CD4-positive, alpha-beta T cell (primary cell): ENCODE data around the gene GIT1. TPM values are rescaled to one million over a fixed set of nuclear protein-coding genes. Genes with fewer than 3 reads are reported as not detected.

ENCODE experiments used
- ATAC-seq: fragments of 200-7000 bp; cut with Tn5 transposase; one replicate; pipeline ENCODE4 v1.10.0; 2022; ENCODE audit warnings: mild to moderate bottlenecking; ENCODE audit not compliant: poor library complexity
- CTCF ChIA-PET: fragments of 350-600 bp; sonication (Branson Sonifier 250); formaldehyde crosslinking; loops from one replicate; lab custom pipeline; 2021; ENCODE audit warnings: antibody characterized with exemption, inconsistent platforms; lab: Charles Lee
- POLR2A ChIA-PET: fragments of 350-600 bp; sonication (Branson Sonifier 250); formaldehyde crosslinking; loops from one replicate; lab custom pipeline; 2021; ENCODE audit warnings: antibody characterized with exemption, inconsistent platforms; lab: Charles Lee
- DNase-seq, 14 experiments: peaks; one replicate each; pipeline ENCODE4 v3.0.0-alpha.2; 2013 to 2020; ENCODE audit warnings: mixed read lengths in 2 of 14
- H3K27ac ChIP-seq, 2 donors: one replicate each; pipeline versions ENCODE4 v1.5.1 to v1.7.0; 2013; ENCODE audit warnings: low read length in 2 of 2, low read depth in 1 of 2, mild to moderate bottlenecking in 1 of 2
- H3K27me3 ChIP-seq, 2 experiments: 1 replicate in 1 of 2; 2 replicates in 1 of 2; pipeline versions ENCODE4 v1.6.1 to v1.7.0; 2013; ENCODE audit warnings: low read length in 2 of 2, control low read depth in 1 of 2, mild to moderate bottlenecking in 1 of 2, moderate library complexity in 1 of 2; ENCODE audit not compliant: insufficient read depth in 2 of 2, control insufficient read depth in 1 of 2
- H3K36me3 ChIP-seq: one replicate; pipeline ENCODE4 v1.6.1; 2013; ENCODE audit warnings: low read length, control low read depth; ENCODE audit not compliant: insufficient read depth
- H3K4me1 ChIP-seq: one replicate; pipeline ENCODE4 v1.6.1; 2013; ENCODE audit warnings: low read length, control low read depth; ENCODE audit not compliant: insufficient read depth
- H3K4me3 ChIP-seq: one replicate; pipeline ENCODE4 v1.5.1; 2013; ENCODE audit warnings: mild to moderate bottlenecking, low read length, moderate library complexity
- H3K9me3 ChIP-seq, 2 experiments: 1 replicate in 1 of 2; 2 replicates in 1 of 2; pipeline versions ENCODE4 v1.6.1 to v1.7.0; 2013; ENCODE audit warnings: low read length in 2 of 2, mild to moderate bottlenecking in 2 of 2, control low read depth in 1 of 2, moderate library complexity in 1 of 2; ENCODE audit not compliant: control insufficient read depth in 1 of 2, insufficient read depth in 1 of 2
- H3K27ac Mint-ChIP-seq: one replicate; pipeline ENCODE4 v1.8.0; 2020; ENCODE audit warnings: mixed read lengths
- H3K27me3 Mint-ChIP-seq: one replicate; pipeline ENCODE4 v1.8.0; 2021; ENCODE audit warnings: mixed read lengths
- H3K36me3 Mint-ChIP-seq: one replicate; pipeline ENCODE4 v1.8.0; 2021; ENCODE audit warnings: low read depth, mixed read lengths
- H3K4me1 Mint-ChIP-seq: one replicate; pipeline ENCODE4 v1.8.0; 2021; ENCODE audit warnings: low read depth, mixed read lengths
- H3K4me3 Mint-ChIP-seq: one replicate; pipeline ENCODE4 v1.8.0; 2020; ENCODE audit warnings: mild to moderate bottlenecking, mixed read lengths
- H3K9me3 Mint-ChIP-seq: one replicate; pipeline ENCODE4 v1.8.0; 2020; ENCODE audit warnings: mixed read lengths
- intact Hi-C, 2 experiments: fragments of 100-400 bp; cut with DNase I in 1 of 2; cut with micrococcal nuclease in 1 of 2; formaldehyde crosslinking; loops; one replicate each; pipeline versions ENCODE4 v1.15.1 to v1.9.0; 2023 to 2025; cut with DNase I, micrococcal nuclease
- total RNA-seq, 174 experiments: library from RNA in 2 of 174; stranded (reverse) in 2 of 174; gene quantifications; one replicate each; pipeline ENCODE4 v1.2.3 and lab custom pipeline; 2021 to 2026
- TF ChIP-seq, protein P1 (sequence below): fragments of 200-600 bp; IDR thresholded peaks from one replicate; pipeline ENCODE4 v1.8.0; 2022; ENCODE audit warnings: antibody characterized with exemption, mild to moderate bottlenecking

Gene GIT1
- total RNA-seq, 2 experiments from 2014 or later, result 35.8 to 36.7 TPM

DNA sequence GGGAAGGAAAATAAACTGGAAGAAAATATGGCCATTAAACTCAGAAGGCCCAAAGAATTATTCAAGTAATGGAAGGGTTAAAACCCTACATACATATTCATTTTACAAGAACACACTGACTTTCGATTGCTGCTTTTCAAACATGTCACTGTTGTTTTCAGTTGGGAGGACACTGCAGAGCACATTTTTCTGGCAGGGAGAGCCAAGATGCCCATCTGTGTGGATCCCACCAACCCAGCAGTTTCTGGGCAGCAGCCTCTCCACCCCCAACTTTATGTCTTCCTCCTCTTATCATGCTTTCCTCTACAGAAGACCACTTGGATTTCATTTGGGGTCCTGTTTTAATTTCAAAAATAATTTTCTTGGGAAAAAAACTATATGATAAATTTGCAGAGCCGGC lies 40.4 kb upstream of the GIT1 start:
- intact Hi-C loops, result no loop called here
- peaks cover 62% of the 10 kb centered on the region for H3K36me3 Mint-ChIP-seq
- ChIA-PET CTCF (no interaction called here), POLR2A (no interaction called here)
- ATAC-seq (no peak), DNase-seq (no peak)
- H3K27me3 ChIP-seq, result no peaks in the 10 kb centered on the region
- peaks cover 63% of the 10 kb centered on the region for H3K36me3 ChIP-seq
- H3K4me3 ChIP-seq, result no peak overlapping the region
- H3K4me1 ChIP-seq, result no peaks in the 10 kb centered on the region
- H3K4me1 Mint-ChIP-seq, result peaks cover 19% of the 10 kb centered on the region
- H3K9me3 Mint-ChIP-seq, result no peaks in the 10 kb centered on the region
- H3K27me3 Mint-ChIP-seq, result no peaks in the 10 kb centered on the region
- H3K27ac Mint-ChIP-seq, result peak overlapping the region; percentile 13
- TF ChIP-seq, protein P1, sequence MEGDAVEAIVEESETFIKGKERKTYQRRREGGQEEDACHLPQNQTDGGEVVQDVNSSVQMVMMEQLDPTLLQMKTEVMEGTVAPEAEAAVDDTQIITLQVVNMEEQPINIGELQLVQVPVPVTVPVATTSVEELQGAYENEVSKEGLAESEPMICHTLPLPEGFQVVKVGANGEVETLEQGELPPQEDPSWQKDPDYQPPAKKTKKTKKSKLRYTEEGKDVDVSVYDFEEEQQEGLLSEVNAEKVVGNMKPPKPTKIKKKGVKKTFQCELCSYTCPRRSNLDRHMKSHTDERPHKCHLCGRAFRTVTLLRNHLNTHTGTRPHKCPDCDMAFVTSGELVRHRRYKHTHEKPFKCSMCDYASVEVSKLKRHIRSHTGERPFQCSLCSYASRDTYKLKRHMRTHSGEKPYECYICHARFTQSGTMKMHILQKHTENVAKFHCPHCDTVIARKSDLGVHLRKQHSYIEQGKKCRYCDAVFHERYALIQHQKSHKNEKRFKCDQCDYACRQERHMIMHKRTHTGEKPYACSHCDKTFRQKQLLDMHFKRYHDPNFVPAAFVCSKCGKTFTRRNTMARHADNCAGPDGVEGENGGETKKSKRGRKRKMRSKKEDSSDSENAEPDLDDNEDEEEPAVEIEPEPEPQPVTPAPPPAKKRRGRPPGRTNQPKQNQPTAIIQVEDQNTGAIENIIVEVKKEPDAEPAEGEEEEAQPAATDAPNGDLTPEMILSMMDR, result no peak
- H3K9me3 ChIP-seq, result no peaks in the 10 kb centered on the region
- H3K4me3 Mint-ChIP-seq, result no peak overlapping the region
- H3K27ac ChIP-seq, result no peak overlapping the region

- ChIA-PET POLR2A (interaction anchor here (1.0 to 1.3 kb wide), 2 partner anchors 10 to 11 kb away, joined by 3 to 6 read pairs; no protein-coding TSS in a partner anchor), CTCF (interaction anchor here (4.5 kb wide), 1 partner anchor 11 kb away, joined by 24 read pairs; no protein-coding TSS in a partner anchor)
- TF ChIP-seq, protein P1, result no peak
- H3K27me3 Mint-ChIP-seq, result no peaks in the 10 kb centered on the region
- no peak overlapping the region for H3K27ac ChIP-seq
- no peaks in the 10 kb centered on the region for H3K27me3 ChIP-seq
- peaks cover 50% of the 10 kb centered on the region for H3K36me3 Mint-ChIP-seq
- ATAC-seq (no peak), DNase-seq (no peak)
- peak overlapping the region; percentile 13 for H3K27ac Mint-ChIP-seq
- peaks cover 3% of the 10 kb centered on the region for H3K4me1 ChIP-seq
- no peaks in the 10 kb centered on the region for H3K9me3 Mint-ChIP-seq
- intact Hi-C loops, result no loop called here
- no peak overlapping the region for H3K4me3 ChIP-seq
- H3K4me3 Mint-ChIP-seq, result no peak overlapping the region
- H3K36me3 ChIP-seq, result peaks cover 53% of the 10 kb centered on the region
- H3K4me1 Mint-ChIP-seq, result peaks cover 28% of the 10 kb centered on the region
- H3K9me3 ChIP-seq, result no peaks in the 10 kb centered on the region
Measured at GRCh38 chr17:29628644-29629043, 39.2 kb upstream of the GIT1 start.

GRCh38 chr17:29627951-29628350 lies 38.5 kb upstream of the GIT1 start:
- H3K4me1 Mint-ChIP-seq, result peaks cover 35% of the 10 kb centered on the region
- Histone ChIP-seq H3K27ac (no peak overlapping the region), H3K27me3 (no peaks in the 10 kb centered on the region), H3K36me3 (peaks cover 47% of the 10 kb centered on the region), H3K4me3 (no peak overlapping the region), H3K9me3 (no peaks in the 10 kb centered on the region), H3K4me1 (peaks cover 10% of the 10 kb centered on the region)
- no peak for DNase-seq
- H3K4me3 Mint-ChIP-seq, result no peak overlapping the region
- intact Hi-C loops, result no loop called here
- POLR2A ChIA-PET, result interaction anchor here (1.3 kb wide), 1 partner anchor 10 kb away, joined by 6 read pairs; no protein-coding TSS in a partner anchor
- no peaks in the 10 kb centered on the region for H3K9me3 Mint-ChIP-seq
- no peak for ATAC-seq
- peak overlapping the region; percentile 13 for H3K27ac Mint-ChIP-seq
- no peaks in the 10 kb centered on the region for H3K27me3 Mint-ChIP-seq
- H3K36me3 Mint-ChIP-seq, result peaks cover 43% of the 10 kb centered on the region
- TF ChIP-seq, protein P1, result no peak
- CTCF ChIA-PET, result interaction anchor here (4.5 kb wide), 1 partner anchor 11 kb away, joined by 24 read pairs; no protein-coding TSS in a partner anchor
